Measurements from ENCODE around the gene MSI1. TPM values are rescaled to one million over a fixed set of nuclear protein-coding genes. Genes with fewer than 3 reads are reported as not detected.

The MSI1 gene
- under 0.01 TPM in 1 of 2 replicates, not detected in the other for total RNA-seq
- polyA plus RNA-seq = not detected in 2 replicates
- polyA plus RNA-seq (2012) = 0.06 TPM in 1 of 2 replicates, not detected in the other
- polyA minus RNA-seq (ENCODE audit: low replicate concordance) = 0.11 and 0.16 TPM in 2 replicates

DNA sequence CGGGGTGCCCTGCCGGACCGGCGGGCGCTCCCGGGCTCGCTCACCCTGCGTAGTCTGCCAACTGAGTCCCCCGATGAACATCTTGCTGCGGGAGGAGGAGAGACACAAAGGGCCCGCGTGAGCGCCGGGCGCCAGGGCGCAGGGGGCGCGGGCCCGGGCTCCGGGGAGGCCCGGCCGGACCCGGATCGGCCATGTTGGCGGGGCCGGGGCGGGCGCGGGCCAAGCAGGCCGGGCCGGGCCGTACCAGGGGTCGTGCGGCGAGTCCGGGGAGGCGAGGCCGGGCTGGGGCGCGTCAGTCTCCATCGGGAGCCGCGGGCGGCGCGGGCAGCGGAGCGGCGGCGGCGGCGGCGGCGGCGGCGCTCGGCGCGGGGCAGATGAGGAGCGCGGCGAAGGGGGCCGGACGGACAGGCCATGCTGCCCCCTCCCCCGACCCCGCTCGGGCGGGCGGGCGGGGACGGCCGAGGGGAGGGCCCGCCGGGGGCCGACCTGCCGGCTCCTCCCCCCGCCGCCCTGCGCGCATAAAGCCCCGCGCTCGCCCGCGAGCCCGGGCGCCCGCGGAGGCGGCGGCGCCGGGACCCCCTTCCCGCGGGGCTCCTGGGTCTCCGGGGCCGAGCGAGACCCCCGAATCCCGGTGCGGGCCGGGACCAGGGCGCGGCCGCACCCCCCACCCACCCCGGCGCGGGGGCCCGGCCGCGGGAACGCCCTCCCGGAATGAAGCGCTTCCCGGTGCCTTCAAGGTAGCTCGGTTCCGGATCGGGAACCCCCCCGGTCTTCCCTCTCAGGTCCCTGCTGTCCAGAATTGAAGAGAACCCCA is at the start of gene MSI1:
TSS of gene MSI1 (minus strand) at position 376 of the 814 bp plus-strand sequence. CDS start at position 303, 73 bp downstream.
- Histone ChIP-seq H3K27me3 (ENCODE audit: control insufficient read depth, insufficient read depth, low read length) (peaks cover 50% of the 10 kb centered on the region), H2AFZ (ENCODE audit: low read length) (no peak within 1 kb of the TSS)
- DNase-seq (ENCODE audit: low read depth in 2 of 2) = no peak

DNA sequence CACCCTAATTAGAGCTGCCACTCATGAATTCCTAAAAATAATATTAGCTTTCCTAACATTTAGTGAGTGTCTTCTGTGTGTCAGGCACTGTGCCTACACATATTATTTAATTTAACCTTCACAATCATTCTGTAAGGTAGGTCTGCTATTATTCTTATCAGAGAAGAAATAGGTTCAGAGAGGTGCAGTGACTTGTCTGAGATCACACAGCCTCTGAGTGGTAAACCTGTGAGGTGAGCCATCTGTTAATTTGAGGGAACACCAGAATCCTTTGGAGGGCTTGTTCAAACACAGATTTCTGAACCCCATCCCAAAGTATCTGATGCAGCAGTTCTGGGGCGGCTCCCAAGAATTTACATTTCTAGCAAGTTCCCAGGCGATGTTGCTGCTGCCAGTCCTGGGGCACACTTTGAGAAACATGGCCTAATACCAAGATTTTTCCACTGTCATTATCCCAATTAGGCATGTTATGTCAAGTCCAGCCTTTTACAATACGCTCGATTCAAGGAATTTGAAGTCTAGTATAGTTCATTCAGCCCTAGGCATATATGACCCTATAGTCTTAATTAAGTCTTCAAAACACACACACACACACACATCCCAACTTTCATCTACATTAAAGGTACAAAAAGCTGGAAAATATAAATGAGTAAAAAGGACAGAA is 49.1 kb upstream of the MSI1 start:
- Histone ChIP-seq H3K9ac (ENCODE audit: insufficient read depth, low read length) (no peak overlapping the region), H4K20me1 (ENCODE audit: control insufficient read depth, extremely low read depth, insufficient read depth, low read length) (no peaks in the 10 kb centered on the region), H3K79me2 (ENCODE audit: control insufficient read depth, insufficient read depth, low read length) (no peaks in the 10 kb centered on the region), H3K27ac (ENCODE audit: insufficient read depth, low read length) (no peak overlapping the region), H3K27me3 (ENCODE audit: control insufficient read depth, insufficient read depth, low read length) (peaks cover 2% of the 10 kb centered on the region), H3K4me1 (ENCODE audit: control insufficient read depth, extremely low read depth, insufficient read depth, low read length) (no peaks in the 10 kb centered on the region), H3K9me3 (ENCODE audit: control insufficient read depth, insufficient read depth, low read depth, low read length) (no peaks in the 10 kb centered on the region), H3K36me3 (ENCODE audit: control insufficient read depth, insufficient read depth, low read length) (no peaks in the 10 kb centered on the region), H2AFZ (ENCODE audit: low read length) (no peak overlapping the region), H3K4me3 (replicated peaks in 1 of 4; ENCODE audit: control extremely low read depth in 1 of 4, insufficient read depth in 1 of 4, low read depth in 3 of 4, low read length in 4 of 4) (no peak overlapping the region), H3K4me2 (ENCODE audit: extremely low read depth, insufficient read depth, low read length) (no peak overlapping the region)
- no peak for DNase-seq (ENCODE audit: low read depth in 2 of 2)
- TF ChIP-seq, protein P1, sequence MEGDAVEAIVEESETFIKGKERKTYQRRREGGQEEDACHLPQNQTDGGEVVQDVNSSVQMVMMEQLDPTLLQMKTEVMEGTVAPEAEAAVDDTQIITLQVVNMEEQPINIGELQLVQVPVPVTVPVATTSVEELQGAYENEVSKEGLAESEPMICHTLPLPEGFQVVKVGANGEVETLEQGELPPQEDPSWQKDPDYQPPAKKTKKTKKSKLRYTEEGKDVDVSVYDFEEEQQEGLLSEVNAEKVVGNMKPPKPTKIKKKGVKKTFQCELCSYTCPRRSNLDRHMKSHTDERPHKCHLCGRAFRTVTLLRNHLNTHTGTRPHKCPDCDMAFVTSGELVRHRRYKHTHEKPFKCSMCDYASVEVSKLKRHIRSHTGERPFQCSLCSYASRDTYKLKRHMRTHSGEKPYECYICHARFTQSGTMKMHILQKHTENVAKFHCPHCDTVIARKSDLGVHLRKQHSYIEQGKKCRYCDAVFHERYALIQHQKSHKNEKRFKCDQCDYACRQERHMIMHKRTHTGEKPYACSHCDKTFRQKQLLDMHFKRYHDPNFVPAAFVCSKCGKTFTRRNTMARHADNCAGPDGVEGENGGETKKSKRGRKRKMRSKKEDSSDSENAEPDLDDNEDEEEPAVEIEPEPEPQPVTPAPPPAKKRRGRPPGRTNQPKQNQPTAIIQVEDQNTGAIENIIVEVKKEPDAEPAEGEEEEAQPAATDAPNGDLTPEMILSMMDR (conservative IDR thresholded peaks at IDR 0.05 in 1 of 2, IDR thresholded peaks at IDR 0.05 in 1 of 2; ENCODE audit: low read depth in 1 of 2, low read length in 2 of 2) = no peak
- no peak for TF ChIP-seq EZH2 (IDR thresholded peaks at IDR 0.05; ENCODE audit: low read length, missing control alignments)

More for the DNA sequence above, at the start of gene MSI1:
- H3K79me2 ChIP-seq (ENCODE audit: control insufficient read depth, insufficient read depth, low read length) = no peaks in the 10 kb centered on the region
- no peaks in the 10 kb centered on the region for H3K4me1 ChIP-seq (ENCODE audit: control insufficient read depth, extremely low read depth, insufficient read depth, low read length)
- no peaks in the 10 kb centered on the region for H3K9me3 ChIP-seq (ENCODE audit: control insufficient read depth, insufficient read depth, low read depth, low read length)
- TF ChIP-seq, protein P1 (conservative IDR thresholded peaks at IDR 0.05 in 1 of 2, IDR thresholded peaks at IDR 0.05 in 1 of 2; ENCODE audit: low read depth in 1 of 2, low read length in 2 of 2) = no peak
- no peak for TF ChIP-seq EZH2 (IDR thresholded peaks at IDR 0.05; ENCODE audit: low read length, missing control alignments)
- H3K4me3 ChIP-seq (replicated peaks in 1 of 4; ENCODE audit: control extremely low read depth in 1 of 4, insufficient read depth in 1 of 4, low read depth in 3 of 4, low read length in 4 of 4) = peak within 1 kb of the TSS in 1 of 4 experiments; percentile 16
- no peak within 1 kb of the TSS for H3K27ac ChIP-seq (ENCODE audit: insufficient read depth, low read length)
- H3K9ac ChIP-seq (ENCODE audit: insufficient read depth, low read length) = no peak within 1 kb of the TSS
- H4K20me1 ChIP-seq (ENCODE audit: control insufficient read depth, extremely low read depth, insufficient read depth, low read length) = no peaks in the 10 kb centered on the region
- no peak within 1 kb of the TSS for H3K4me2 ChIP-seq (ENCODE audit: extremely low read depth, insufficient read depth, low read length)
- no peaks in the 10 kb centered on the region for H3K36me3 ChIP-seq (ENCODE audit: control insufficient read depth, insufficient read depth, low read length)

DNA sequence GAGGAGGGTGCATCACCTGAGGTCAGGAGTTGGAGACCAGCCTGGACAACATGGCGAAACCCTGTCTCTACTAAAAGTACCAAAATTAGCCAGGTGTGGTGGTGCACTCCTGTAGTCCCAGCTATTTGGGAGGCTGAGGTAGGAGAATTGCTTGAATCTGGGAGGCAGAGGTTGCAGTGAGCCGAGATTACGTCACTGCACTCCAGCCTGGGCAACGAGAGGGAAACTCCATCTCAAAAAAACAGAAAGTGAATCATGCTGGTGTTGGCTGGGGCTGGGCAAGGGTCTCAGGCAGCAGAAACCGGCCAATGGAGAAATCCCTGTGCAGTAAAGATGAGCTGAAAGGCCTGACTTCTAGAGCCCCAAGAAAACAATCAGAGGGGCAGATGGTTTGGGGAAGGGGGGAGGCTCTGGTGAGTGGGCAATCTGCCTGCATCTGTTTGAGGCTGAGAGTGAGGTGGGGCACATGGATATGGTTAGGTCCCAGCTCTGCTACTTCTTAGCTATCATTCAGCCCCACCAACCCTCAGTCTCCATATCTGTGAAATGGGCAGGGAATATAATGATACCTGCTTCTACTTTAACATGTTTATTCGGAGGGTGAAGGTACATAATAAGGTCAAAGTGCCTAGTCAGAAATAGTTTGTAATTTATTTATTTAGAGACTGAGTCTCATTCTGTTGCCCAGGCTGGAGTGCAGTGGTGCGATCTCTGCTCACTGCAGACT is 47.7 kb upstream of the MSI1 start:
- TF ChIP-seq, protein P1 (conservative IDR thresholded peaks at IDR 0.05 in 1 of 2, IDR thresholded peaks at IDR 0.05 in 1 of 2; ENCODE audit: low read depth in 1 of 2, low read length in 2 of 2) = no peak
- TF ChIP-seq EZH2 (IDR thresholded peaks at IDR 0.05; ENCODE audit: low read length, missing control alignments) = no peak
- no peaks in the 10 kb centered on the region for H4K20me1 ChIP-seq (ENCODE audit: control insufficient read depth, extremely low read depth, insufficient read depth, low read length)

More for the DNA sequence above, 47.7 kb upstream of the MSI1 start:
- Histone ChIP-seq H3K4me3 (replicated peaks in 1 of 4; ENCODE audit: control extremely low read depth in 1 of 4, insufficient read depth in 1 of 4, low read depth in 3 of 4, low read length in 4 of 4) (no peak overlapping the region), H3K27me3 (ENCODE audit: control insufficient read depth, insufficient read depth, low read length) (peaks cover 2% of the 10 kb centered on the region), H3K27ac (ENCODE audit: insufficient read depth, low read length) (no peak overlapping the region), H3K9ac (ENCODE audit: insufficient read depth, low read length) (no peak overlapping the region), H3K79me2 (ENCODE audit: control insufficient read depth, insufficient read depth, low read length) (no peaks in the 10 kb centered on the region), H3K36me3 (ENCODE audit: control insufficient read depth, insufficient read depth, low read length) (no peaks in the 10 kb centered on the region), H3K9me3 (ENCODE audit: control insufficient read depth, insufficient read depth, low read depth, low read length) (no peaks in the 10 kb centered on the region), H3K4me2 (ENCODE audit: extremely low read depth, insufficient read depth, low read length) (no peak overlapping the region), H3K4me1 (ENCODE audit: control insufficient read depth, extremely low read depth, insufficient read depth, low read length) (no peaks in the 10 kb centered on the region), H2AFZ (ENCODE audit: low read length) (no peak overlapping the region)
- no peak for DNase-seq (ENCODE audit: low read depth in 2 of 2)
